ENCODE results near the gene GDE1.

Gene GDE1

DNA sequence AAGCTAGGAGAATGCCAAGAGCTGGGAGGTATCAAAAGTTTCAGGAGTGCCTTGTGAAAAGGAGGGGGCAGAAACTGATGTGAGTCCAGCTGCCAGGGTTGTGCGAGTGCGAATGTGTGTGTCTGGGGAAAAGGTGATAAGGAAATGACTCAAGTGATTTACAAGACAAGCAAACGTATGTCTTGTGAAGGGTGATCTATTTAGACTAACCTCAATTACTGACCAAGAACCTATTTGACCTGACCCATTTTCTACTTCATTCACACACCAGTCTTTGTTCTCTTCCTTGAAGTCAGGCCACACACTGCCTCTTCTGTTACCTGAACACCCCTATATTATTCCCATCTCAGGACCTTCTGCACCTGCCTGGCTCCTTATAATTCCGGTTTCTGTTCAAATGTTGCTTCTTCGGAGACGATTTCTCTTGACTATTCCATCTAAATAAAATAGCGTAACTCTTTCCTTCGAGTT, 1.0 kb downstream of the GDE1 start:
- Histone ChIP-seq H3K4me1 (peaks cover 11% of the 10 kb centered on the region), H3K9me3 (no peaks in the 10 kb centered on the region), H3K4me3 (ENCODE audit: low read depth, low read length) (peak overlapping the region; percentile 92), H3K36me3 (peaks cover 9% of the 10 kb centered on the region), H3K27me3 (no peaks in the 10 kb centered on the region)
- DNase-seq: no peak
- TF ChIP-seq, protein P1, sequence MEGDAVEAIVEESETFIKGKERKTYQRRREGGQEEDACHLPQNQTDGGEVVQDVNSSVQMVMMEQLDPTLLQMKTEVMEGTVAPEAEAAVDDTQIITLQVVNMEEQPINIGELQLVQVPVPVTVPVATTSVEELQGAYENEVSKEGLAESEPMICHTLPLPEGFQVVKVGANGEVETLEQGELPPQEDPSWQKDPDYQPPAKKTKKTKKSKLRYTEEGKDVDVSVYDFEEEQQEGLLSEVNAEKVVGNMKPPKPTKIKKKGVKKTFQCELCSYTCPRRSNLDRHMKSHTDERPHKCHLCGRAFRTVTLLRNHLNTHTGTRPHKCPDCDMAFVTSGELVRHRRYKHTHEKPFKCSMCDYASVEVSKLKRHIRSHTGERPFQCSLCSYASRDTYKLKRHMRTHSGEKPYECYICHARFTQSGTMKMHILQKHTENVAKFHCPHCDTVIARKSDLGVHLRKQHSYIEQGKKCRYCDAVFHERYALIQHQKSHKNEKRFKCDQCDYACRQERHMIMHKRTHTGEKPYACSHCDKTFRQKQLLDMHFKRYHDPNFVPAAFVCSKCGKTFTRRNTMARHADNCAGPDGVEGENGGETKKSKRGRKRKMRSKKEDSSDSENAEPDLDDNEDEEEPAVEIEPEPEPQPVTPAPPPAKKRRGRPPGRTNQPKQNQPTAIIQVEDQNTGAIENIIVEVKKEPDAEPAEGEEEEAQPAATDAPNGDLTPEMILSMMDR (IDR thresholded peaks at IDR 0.05; ENCODE audit: low read depth, low read length): no peak

DNA sequence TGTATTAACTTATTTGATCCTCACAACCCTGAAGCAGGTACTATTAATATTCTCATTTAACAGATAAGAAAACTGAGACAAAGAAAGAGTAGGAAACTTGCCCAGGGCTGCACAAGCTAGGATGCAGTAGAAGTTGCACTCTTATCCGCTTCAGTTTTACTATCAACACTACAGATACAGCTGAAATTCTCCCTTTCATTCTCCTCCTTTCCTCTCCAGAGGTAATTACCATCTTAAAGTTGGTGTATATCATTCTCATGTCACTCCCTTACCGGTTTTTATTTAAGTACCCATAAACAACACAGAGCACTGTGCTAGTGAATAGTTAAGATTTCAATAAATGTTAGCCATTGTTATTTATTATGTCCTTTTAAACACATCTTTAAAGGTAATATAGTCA, 3.5 kb downstream of the GDE1 start:
- TF ChIP-seq, protein P1 (IDR thresholded peaks at IDR 0.05; ENCODE audit: low read depth, low read length): no peak

DNA sequence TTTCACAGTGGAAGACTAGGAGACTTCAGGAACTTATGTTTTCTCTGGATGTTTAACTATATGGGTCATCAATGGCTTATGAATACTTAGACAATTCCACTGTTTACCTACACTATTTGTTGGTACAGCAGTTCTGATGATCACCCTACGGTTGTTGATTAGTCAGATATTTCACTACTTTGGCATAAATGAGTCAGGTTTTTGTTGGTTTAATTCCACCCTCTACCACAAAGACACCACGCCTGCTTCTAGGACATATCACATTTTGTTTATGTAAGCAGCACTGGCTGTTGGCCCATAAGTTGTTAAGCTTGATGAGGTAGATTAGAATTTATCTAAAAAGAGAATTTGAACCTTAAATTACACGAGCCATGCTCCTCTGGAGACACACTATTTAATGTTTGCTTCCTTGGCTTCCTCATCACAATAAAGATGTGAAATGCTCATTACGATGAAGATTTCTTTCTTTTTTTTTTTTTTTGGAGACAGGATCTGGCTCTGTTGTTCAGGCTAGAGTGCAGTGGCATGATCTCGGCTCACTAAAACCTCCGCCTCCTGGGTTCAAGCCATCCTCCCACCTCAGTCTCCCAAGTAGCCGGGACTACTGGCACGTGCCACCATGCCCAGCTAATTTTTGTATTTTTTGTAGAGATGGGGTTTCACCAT, 4.3 kb downstream of the GDE1 start:
- Histone ChIP-seq H3K4me3 (ENCODE audit: low read depth, low read length) (no peak overlapping the region), H3K27me3 (no peaks in the 10 kb centered on the region), H3K36me3 (peaks cover 28% of the 10 kb centered on the region), H3K9me3 (no peaks in the 10 kb centered on the region), H3K4me1 (peaks cover 11% of the 10 kb centered on the region)
- no peak for DNase-seq
- TF ChIP-seq, protein P1 (IDR thresholded peaks at IDR 0.05; ENCODE audit: low read depth, low read length): no peak

More for the DNA sequence above, 3.5 kb downstream of the GDE1 start:
- Histone ChIP-seq H3K9me3 (no peaks in the 10 kb centered on the region), H3K27me3 (no peaks in the 10 kb centered on the region), H3K4me3 (ENCODE audit: low read depth, low read length) (no peak overlapping the region), H3K4me1 (peaks cover 11% of the 10 kb centered on the region), H3K36me3 (peaks cover 24% of the 10 kb centered on the region)
- DNase-seq: no peak

DNA sequence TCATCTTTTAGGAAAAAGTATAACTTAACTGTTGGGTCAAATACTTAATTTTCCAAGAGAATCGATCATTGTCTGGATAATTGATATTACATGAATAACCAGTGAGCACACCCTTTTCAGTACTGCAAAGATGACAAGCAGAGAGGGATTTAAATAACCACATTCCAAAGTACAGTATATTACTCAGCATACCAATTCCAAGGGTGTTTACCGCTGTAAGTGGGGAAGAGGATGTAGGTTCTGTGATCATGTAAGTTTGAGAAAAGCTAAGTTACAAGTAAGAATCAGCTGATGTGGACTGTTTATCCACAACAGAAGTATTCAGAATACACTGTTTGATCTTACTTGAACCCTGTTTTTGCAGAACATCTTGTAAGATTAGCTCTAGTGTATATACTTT, 6.1 kb downstream of the GDE1 start:
- DNase-seq: no peak
- Histone ChIP-seq H3K27me3 (no peaks in the 10 kb centered on the region), H3K4me3 (ENCODE audit: low read depth, low read length) (no peak overlapping the region), H3K36me3 (peaks cover 28% of the 10 kb centered on the region), H3K9me3 (no peaks in the 10 kb centered on the region), H3K4me1 (peaks cover 9% of the 10 kb centered on the region)
- TF ChIP-seq, protein P1 (IDR thresholded peaks at IDR 0.05; ENCODE audit: low read depth, low read length): no peak

DNA sequence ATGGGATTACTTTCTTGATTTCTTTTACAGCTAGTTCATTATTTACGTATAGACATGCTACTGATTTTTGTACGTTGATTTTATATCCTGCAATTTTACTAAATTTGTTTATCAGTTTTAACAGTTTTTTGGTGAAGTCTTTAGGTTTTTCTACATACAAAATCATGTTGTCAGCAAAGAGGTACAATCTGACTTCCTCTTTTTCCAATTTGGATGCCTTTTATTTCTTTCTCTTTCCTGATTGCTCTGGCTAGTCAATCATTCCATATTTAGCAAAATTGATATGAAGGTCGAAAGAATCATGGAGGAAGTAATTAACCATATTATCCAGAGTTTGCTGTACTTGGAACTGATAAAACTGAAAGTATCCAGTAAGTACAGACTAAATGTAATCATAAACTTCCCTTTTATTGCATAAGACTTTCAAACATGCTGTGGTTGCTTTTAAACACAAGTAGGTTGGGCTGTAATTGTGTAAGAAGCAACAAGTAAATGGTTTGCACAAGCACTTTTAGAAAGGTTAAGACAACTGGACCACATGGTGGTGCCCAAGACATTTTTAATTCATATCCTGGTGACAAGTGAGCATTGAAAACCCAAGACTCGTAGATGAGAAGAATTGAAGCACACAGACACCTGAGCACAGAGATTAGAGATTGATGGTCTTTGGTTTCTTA, 8.4 kb downstream of the GDE1 start:
- peaks cover 9% of the 10 kb centered on the region for H3K4me1 ChIP-seq

More for the DNA sequence above, 8.4 kb downstream of the GDE1 start:
- H3K36me3 ChIP-seq: peaks cover 33% of the 10 kb centered on the region
- TF ChIP-seq, protein P1 (IDR thresholded peaks at IDR 0.05; ENCODE audit: low read depth, low read length): no peak
- no peak overlapping the region for H3K4me3 ChIP-seq (ENCODE audit: low read depth, low read length)
- no peaks in the 10 kb centered on the region for H3K9me3 ChIP-seq
- DNase-seq: no peak
- H3K27me3 ChIP-seq: no peaks in the 10 kb centered on the region

Measured in BE2C (cell line).